ENCODE data around the gene KRTAP19-6.

- TF ChIP-seq MAX (IDR thresholded peaks at IDR 0.05) (no peak), REST (IDR thresholded peaks at IDR 0.05) (no peak), YY1 (IDR thresholded peaks at IDR 0.05) (no peak), CTCF (IDR thresholded peaks at IDR 0.05; ENCODE audit: low read depth, low read length, missing input control) (no peak), GABPA (IDR thresholded peaks at IDR 0.05 in 1 of 2, conservative IDR thresholded peaks at IDR 0.05 in 1 of 2) (no peak), RAD21 (IDR thresholded peaks at IDR 0.05) (no peak), TAF1 (conservative IDR thresholded peaks at IDR 0.05) (no peak), RXRA (IDR thresholded peaks at IDR 0.05) (no peak)
Measured at GRCh38 chr21:30567617-30568016, 26.0 kb upstream of the KRTAP19-6 start.
